CD4-positive, alpha-beta T cell (primary cell): ENCODE data around the gene SGO1. TPM values are rescaled to one million over a fixed set of nuclear protein-coding genes. Genes with fewer than 3 reads are reported as not detected.

Experiments
- ATAC-seq: fragments of 200-7000 bp; cut with Tn5 transposase; one replicate; pipeline ENCODE4 v1.10.0; 2022; ENCODE audit warnings: mild to moderate bottlenecking; ENCODE audit not compliant: poor library complexity
- CTCF ChIA-PET: fragments of 350-600 bp; sonication (Branson Sonifier 250); formaldehyde crosslinking; loops from one replicate; lab custom pipeline; 2021; ENCODE audit warnings: antibody characterized with exemption, inconsistent platforms; lab: Charles Lee
- POLR2A ChIA-PET: fragments of 350-600 bp; sonication (Branson Sonifier 250); formaldehyde crosslinking; loops from one replicate; lab custom pipeline; 2021; ENCODE audit warnings: antibody characterized with exemption, inconsistent platforms; lab: Charles Lee
- DNase-seq, 14 experiments: peaks; one replicate each; pipeline ENCODE4 v3.0.0-alpha.2; 2013 to 2020; ENCODE audit warnings: mixed read lengths in 2 of 14
- H3K27ac ChIP-seq, 2 donors: one replicate each; pipeline versions ENCODE4 v1.5.1 to v1.7.0; 2013; ENCODE audit warnings: low read length in 2 of 2, low read depth in 1 of 2, mild to moderate bottlenecking in 1 of 2
- H3K27me3 ChIP-seq, 2 experiments: 1 replicate in 1 of 2; 2 replicates in 1 of 2; pipeline versions ENCODE4 v1.6.1 to v1.7.0; 2013; ENCODE audit warnings: low read length in 2 of 2, control low read depth in 1 of 2, mild to moderate bottlenecking in 1 of 2, moderate library complexity in 1 of 2; ENCODE audit not compliant: insufficient read depth in 2 of 2, control insufficient read depth in 1 of 2
- H3K36me3 ChIP-seq: one replicate; pipeline ENCODE4 v1.6.1; 2013; ENCODE audit warnings: low read length, control low read depth; ENCODE audit not compliant: insufficient read depth
- H3K4me1 ChIP-seq: one replicate; pipeline ENCODE4 v1.6.1; 2013; ENCODE audit warnings: low read length, control low read depth; ENCODE audit not compliant: insufficient read depth
- H3K4me3 ChIP-seq: one replicate; pipeline ENCODE4 v1.5.1; 2013; ENCODE audit warnings: mild to moderate bottlenecking, low read length, moderate library complexity
- H3K9me3 ChIP-seq, 2 experiments: 1 replicate in 1 of 2; 2 replicates in 1 of 2; pipeline versions ENCODE4 v1.6.1 to v1.7.0; 2013; ENCODE audit warnings: low read length in 2 of 2, mild to moderate bottlenecking in 2 of 2, control low read depth in 1 of 2, moderate library complexity in 1 of 2; ENCODE audit not compliant: control insufficient read depth in 1 of 2, insufficient read depth in 1 of 2
- H3K27ac Mint-ChIP-seq: one replicate; pipeline ENCODE4 v1.8.0; 2020; ENCODE audit warnings: mixed read lengths
- H3K27me3 Mint-ChIP-seq: one replicate; pipeline ENCODE4 v1.8.0; 2021; ENCODE audit warnings: mixed read lengths
- H3K36me3 Mint-ChIP-seq: one replicate; pipeline ENCODE4 v1.8.0; 2021; ENCODE audit warnings: low read depth, mixed read lengths
- H3K4me1 Mint-ChIP-seq: one replicate; pipeline ENCODE4 v1.8.0; 2021; ENCODE audit warnings: low read depth, mixed read lengths
- H3K4me3 Mint-ChIP-seq: one replicate; pipeline ENCODE4 v1.8.0; 2020; ENCODE audit warnings: mild to moderate bottlenecking, mixed read lengths
- H3K9me3 Mint-ChIP-seq: one replicate; pipeline ENCODE4 v1.8.0; 2020; ENCODE audit warnings: mixed read lengths
- CTCF ChIP-seq: fragments of 200-600 bp; IDR thresholded peaks from one replicate; pipeline ENCODE4 v1.8.0; 2022; ENCODE audit warnings: antibody characterized with exemption, mild to moderate bottlenecking
- intact Hi-C, 2 experiments: fragments of 100-400 bp; cut with DNase I in 1 of 2; cut with micrococcal nuclease in 1 of 2; formaldehyde crosslinking; loops; one replicate each; pipeline versions ENCODE4 v1.15.1 to v1.9.0; 2023 to 2025; cut with DNase I, micrococcal nuclease
- total RNA-seq, 174 experiments: library from RNA in 2 of 174; stranded (reverse) in 2 of 174; gene quantifications; one replicate each; pipeline ENCODE4 v1.2.3 and lab custom pipeline; 2021 to 2026

Gene SGO1
- total RNA-seq, 2 experiments from 2014 or later = not detected

GRCh38 chr3:20140881-20141280 is 45.1 kb downstream of the SGO1 start:
- Mint-ChIP-seq H3K36me3 (peaks cover 88% of the 10 kb centered on the region), H3K4me3 (no peak overlapping the region), H3K9me3 (no peaks in the 10 kb centered on the region), H3K27me3 (no peaks in the 10 kb centered on the region), H3K4me1 (no peaks in the 10 kb centered on the region), H3K27ac (no peak overlapping the region)
- no peak overlapping the region for H3K4me3 ChIP-seq
- CTCF ChIA-PET = no interaction called here
- TF ChIP-seq CTCF = no peak
- intact Hi-C loops = no loop called here
- no peaks in the 10 kb centered on the region for H3K4me1 ChIP-seq
- ATAC-seq (no peak), DNase-seq (no peak)
- no peaks in the 10 kb centered on the region for H3K27me3 ChIP-seq
- H3K36me3 ChIP-seq = peaks cover 69% of the 10 kb centered on the region
- no peaks in the 10 kb centered on the region for H3K9me3 ChIP-seq
- POLR2A ChIA-PET = no interaction called here
- no peak overlapping the region for H3K27ac ChIP-seq

GRCh38 chr3:20137647-20138046 is 48.4 kb downstream of the SGO1 start:
- Mint-ChIP-seq H3K9me3 (no peaks in the 10 kb centered on the region), H3K4me1 (no peaks in the 10 kb centered on the region), H3K36me3 (peaks cover 93% of the 10 kb centered on the region), H3K27ac (no peak overlapping the region), H3K4me3 (no peak overlapping the region), H3K27me3 (no peaks in the 10 kb centered on the region)
- H3K9me3 ChIP-seq = no peaks in the 10 kb centered on the region
- H3K36me3 ChIP-seq = peaks cover 51% of the 10 kb centered on the region
- H3K4me1 ChIP-seq = no peaks in the 10 kb centered on the region
- no peak overlapping the region for H3K27ac ChIP-seq
- intact Hi-C loops = no loop called here
- H3K4me3 ChIP-seq = no peak overlapping the region
- H3K27me3 ChIP-seq = no peaks in the 10 kb centered on the region
- no peak for ATAC-seq
- TF ChIP-seq CTCF = no peak
- no peak for DNase-seq
- CTCF ChIA-PET = interaction anchor here (1.2 kb wide), 1 partner anchor 54 kb away, joined by 3 read pairs; no protein-coding TSS in a partner anchor
- POLR2A ChIA-PET = no interaction called here

GRCh38 chr3:20136231-20136630 is 49.8 kb downstream of the SGO1 start:
- intact Hi-C loops = no loop called here

More at GRCh38 chr3:20136231-20136630, 49.8 kb downstream of the SGO1 start:
- no peak for TF ChIP-seq CTCF
- Histone ChIP-seq H3K9me3 (no peaks in the 10 kb centered on the region), H3K36me3 (peaks cover 37% of the 10 kb centered on the region), H3K4me1 (no peaks in the 10 kb centered on the region), H3K27me3 (no peaks in the 10 kb centered on the region), H3K4me3 (no peak overlapping the region), H3K27ac (no peak overlapping the region)
- POLR2A ChIA-PET = no interaction called here
- CTCF ChIA-PET = interaction anchor here (1.1 to 1.2 kb wide), 2 partner anchors 20 to 52 kb away, joined by 3 read pairs; no protein-coding TSS in a partner anchor
- no peak overlapping the region for H3K4me3 Mint-ChIP-seq
- H3K36me3 Mint-ChIP-seq = peaks cover 85% of the 10 kb centered on the region
- ATAC-seq (no peak), DNase-seq (no peak)
- no peaks in the 10 kb centered on the region for H3K27me3 Mint-ChIP-seq
- H3K27ac Mint-ChIP-seq = no peak overlapping the region
- no peaks in the 10 kb centered on the region for H3K9me3 Mint-ChIP-seq
- no peaks in the 10 kb centered on the region for H3K4me1 Mint-ChIP-seq
